Kidney tubule cell (primary cell): ENCODE measurements around the gene HECTD4.
"Not testable (repeated sequence)": the region's sequence is repeated elsewhere in the genome, so short reads cannot be mapped to it uniquely, and the experiment has no call there.

Experiments
- DNase-seq: peaks from one replicate; pipeline ENCODE4 v3.0.0-alpha.2; 2018; ENCODE audit warnings: low spot score

HECTD4 gene

DNA sequence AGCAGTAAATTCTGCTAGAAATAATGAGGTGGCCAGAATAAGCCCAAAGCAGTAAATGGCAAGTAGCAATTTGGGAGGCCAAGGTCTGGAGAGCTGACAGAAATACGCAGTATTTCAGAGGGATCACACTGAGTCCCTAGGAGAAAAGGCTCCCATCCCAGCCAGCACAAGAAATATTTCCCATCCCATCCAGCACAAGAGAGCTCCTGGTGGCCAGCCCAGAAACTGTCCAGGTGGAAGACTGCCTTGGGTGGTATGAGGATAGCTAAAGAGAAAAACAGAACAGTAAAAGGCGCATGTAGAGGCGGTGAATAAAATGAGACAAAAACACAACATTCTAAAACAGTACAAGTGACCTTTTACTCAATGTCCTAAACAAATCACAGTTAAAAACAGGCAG is 120.7 kb downstream of the HECTD4 start:
- no peak for DNase-seq

DNA sequence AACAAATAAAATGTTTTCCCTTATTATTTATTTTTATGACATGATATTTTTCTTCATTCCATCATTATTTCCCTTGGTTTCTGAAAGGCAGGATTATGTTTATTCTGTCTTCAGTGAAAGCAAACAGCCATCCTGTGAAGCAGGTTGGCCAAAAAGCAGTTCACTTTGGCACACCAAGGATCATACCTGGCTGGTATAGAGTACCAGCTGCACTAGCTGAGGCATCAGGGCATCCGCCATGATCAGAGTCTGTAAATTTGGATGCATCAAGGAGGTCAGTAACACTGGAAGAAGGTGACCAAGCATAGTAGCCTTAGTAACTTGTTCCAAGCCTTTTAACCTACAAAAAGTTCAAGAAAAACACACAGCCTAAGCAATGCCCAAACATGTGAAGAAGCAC is 123.3 kb downstream of the HECTD4 start:
- no peak for DNase-seq

DNA sequence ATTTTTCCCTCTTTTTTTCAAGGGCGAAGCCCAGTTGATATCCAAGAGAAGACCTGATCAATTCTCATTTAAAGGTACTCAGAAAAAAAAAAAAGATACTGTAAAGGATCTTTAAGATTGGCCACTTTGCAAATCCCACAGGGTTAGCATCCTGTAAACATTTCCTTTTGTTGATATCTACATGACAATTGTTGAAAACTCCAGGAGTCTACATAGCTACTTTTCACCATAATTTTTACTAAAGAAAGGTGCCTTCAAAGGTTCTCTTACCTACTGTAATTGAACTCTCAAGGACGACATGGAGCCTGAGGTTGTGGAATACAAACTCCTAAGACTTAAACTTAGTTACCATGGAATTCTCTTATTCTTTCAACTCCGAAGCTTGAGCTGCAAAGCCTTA is 125.5 kb downstream of the HECTD4 start:
- DNase-seq = no peak

DNA sequence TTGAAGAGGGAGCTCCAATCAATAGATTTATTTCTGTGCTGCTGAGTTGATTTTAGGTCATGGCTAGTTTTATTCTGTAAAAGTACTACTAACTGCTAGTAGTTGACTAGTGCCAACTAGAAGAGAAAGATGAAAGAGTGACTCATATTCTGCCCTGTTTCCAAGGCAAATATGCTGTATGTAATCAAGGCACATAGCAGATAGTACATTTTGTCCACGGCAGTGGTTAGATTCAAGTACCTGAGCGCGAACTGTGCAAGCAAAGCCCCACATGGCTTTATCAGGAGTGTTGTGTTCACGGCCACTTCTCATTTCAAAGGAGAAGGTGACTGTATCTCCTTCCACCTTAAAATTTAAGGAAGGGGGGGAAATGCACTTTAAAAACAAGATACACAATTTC is 130.0 kb downstream of the HECTD4 start:
- no peak for DNase-seq

DNA sequence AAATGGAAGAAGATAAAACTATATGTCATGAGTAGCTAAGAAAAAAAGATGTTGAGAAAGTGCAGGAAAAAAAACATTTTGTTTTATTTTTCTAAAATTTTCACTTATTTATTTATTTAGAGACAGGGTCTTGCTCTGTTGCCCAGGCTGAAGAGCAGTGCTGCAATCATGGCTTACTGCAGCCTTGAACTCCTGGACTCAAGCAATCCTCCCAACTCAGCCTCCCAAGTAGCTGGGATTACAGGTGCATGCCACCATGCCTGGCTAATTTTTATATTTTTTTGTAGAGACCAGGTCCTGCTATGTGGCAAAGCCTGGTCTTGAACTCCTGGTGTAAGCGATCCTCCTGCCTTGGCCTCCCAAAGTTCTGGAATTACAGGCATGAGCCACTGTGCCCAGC is 137.3 kb downstream of the HECTD4 start:
- not testable (repeated sequence) for DNase-seq

DNA sequence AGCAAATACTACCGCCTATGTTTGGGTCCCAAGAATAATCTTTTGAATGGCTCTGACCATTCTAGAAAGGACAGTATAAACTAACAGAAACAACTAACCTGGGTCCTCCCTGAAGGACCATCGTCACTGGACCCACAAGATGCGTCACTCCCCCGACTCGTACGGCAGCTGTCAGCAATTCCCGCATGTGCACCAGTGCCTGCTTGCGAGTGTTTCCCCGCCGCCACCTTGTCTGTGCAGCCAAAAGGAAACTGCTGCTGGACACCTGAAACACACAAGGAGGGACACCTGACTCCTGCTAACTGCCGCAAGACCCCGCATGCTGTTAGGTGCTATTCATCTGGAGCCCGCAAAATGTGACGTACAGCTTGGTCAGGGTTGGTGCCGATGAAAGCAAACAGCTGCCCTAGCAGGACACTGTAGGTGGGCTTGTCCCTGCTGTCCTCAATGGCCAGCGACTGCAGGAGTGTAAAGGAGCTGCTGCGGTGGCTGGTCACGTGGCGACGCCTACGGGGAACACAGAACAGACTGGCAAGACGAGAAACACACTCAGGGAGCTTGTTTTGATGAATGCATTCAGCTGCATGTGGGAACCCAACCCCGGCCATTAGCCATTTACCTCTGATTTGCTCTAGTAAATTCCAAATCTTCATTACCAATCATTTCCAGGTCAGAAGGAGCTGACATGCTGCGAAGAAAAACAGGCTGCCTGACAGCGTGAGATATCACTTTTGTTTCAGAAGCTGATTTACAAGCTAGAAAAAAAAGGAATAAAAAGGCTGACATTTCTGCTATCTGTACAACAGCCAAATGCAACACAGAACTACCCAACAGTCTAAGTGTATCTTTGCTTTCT is 138.7 kb downstream of the HECTD4 start:
- DNase-seq = no peak

DNA sequence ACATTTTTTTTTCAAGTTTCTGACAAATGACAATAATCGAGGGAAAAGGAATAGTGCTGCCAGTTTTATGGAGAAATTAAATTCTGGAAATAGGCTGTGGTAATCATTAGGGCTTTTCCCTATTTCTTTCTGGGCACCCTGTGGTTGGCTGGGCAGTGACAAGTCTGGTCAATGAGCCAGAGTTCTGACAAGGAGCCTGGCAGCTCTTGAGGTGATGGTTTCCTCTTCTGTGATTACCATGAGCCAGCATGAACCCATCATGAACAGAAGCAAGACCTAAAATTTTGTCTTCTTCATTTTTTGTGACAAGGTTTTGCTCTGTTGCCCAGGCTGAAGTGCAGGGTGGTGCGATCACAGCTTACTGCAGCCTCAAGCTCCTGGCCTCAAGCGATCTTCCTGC is 141.1 kb downstream of the HECTD4 start:
- DNase-seq = no peak

GRCh38 chr12:112239881-112240280 is 142.3 kb downstream of the HECTD4 start:
- DNase-seq = no peak

GRCh38 chr12:112239020-112239419 is 143.2 kb downstream of the HECTD4 start:
- DNase-seq = no peak

- DNase-seq = no peak
Observed at GRCh38 chr12:112238441-112238840, 143.8 kb downstream of the HECTD4 start.

DNA sequence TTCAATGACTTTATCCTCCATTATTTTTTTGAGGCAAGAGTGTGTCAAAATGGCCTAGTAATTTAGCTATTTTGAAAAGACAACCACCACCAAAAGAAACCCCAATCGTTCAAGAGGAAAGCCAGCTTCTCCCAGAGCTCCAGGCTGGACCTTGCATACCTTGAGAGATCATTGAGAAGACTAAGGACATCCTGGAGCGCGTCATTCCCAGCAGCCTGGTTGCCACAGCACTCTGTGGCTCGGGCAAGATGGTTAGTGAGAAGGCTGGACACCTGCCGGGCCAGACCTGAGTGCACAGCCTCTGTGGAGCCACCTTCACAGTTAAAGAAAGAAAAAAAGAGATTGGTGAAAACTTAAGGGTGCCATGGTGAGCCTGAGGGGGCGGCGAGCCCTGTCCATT is 145.4 kb downstream of the HECTD4 start:
- DNase-seq = no peak

- peak; percentile 6 for DNase-seq
Observed at GRCh38 chr12:112236386-112236785, 145.8 kb downstream of the HECTD4 start.

DNA sequence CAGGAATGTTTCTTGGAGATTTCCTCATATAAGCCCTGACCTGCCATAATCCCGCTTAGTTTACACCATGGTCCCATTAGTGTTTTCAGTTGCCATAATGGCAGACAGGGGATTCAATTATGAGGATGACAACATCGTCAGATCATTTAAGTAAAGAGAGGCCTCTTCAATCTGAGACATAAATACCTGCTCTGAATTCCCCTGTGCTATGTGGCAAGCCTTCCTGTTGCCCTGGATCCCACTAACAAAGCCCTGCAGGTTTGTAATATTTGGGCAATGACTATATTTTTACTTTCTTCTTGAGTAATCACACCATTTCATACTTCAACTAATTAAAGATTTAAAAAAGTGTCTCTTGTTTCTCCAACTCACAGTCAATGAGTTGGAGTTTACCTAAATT is 147.9 kb downstream of the HECTD4 start:
- DNase-seq = no peak

GRCh38 chr12:112233242-112233641 is 149.0 kb downstream of the HECTD4 start:
- no peak for DNase-seq

DNA sequence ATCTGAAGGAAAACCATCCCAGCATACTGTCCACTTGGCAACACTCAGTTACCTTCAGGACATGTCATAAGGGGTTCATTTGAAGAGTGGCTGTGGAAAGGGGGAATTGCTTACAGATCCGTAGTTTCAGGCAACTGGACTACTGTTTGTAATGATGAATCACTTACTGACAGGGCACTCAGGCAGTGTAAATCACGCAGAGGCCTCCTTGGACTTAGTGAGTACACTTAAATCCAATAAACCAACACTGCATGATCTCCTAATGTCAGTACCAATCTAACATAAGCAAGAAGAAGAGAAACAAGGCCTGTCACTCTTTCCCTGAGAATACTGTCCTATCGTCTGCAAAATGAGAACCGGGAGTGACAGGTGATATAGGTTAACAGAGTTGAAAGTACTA is 152.1 kb downstream of the HECTD4 start:
- no peak for DNase-seq

DNA sequence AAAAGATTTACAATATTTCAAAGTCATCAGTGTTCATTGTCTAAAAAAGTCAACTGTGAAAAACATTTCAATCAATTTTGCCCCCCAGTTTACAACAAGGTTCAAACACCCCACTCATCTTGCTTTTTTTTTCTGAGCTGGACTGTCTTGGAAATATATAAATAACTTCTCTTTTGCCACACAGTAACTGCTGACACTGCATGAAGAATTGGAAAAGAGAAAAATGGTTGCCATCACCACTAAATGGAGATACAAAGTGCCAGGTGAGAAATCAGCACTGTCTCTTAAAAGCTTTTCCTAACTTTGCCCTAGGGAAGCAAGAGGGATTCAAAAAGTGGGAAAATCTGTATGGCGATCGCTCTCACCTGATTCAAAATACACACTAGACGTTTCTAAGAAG is 155.5 kb downstream of the HECTD4 start:
- no peak for DNase-seq

DNA sequence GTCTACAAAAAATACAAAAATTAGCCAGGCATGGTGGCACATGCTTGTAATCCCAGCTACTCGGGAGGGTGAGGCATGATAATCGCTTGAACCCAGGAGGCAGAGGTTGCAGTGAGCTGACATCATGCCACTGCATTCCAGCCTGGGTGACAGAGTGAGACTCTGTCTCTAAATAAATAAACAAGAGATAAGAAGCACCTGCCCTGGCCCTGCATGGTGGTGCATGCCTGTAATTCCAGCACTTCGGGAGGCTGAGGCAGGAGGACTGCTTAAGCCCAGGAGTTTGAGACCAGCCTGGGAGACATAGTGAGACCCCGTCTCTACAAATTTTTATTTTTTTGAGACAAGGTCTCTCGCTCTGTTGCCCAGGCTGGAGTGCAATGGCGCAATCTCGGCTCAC is 161.6 kb downstream of the HECTD4 start:
- not testable (repeated sequence) for DNase-seq

DNA sequence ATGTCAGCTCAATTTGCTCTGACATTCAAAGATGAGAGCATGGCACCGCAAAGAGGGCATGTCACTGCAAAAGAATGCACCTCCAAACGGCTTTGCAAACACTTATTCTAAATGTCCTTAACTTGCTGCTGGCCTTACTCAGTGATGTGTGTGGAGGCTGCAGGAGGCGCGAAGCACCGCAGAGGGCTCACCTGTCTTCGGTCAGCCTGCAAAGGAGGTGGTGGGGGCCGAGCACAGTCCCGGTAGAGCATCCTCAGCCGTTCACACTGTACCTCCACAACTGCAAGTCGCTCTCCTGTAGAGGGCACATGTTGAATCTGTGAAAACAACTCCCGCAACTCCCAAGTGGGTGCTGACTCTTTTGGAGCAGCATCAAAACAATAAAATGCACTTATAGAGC is 163.0 kb downstream of the HECTD4 start:
- DNase-seq = no peak

DNA sequence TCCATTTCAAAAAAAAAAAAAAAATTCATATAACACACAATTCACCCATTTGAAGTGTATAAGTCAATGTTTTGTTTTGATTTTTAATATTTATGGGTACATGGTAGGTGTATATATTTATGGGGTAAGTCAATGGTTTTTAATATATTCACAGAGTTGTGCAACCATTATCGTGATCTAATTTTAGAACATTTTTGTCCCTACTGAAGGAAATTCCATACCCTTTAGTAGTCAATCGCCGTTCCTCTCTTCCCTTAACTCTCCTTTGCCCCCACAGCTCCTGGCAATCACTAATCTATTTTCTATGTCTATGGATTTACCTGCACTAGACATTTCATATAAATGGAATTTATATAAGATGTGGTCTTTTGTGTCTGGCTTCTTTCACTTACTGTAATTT is 164.1 kb downstream of the HECTD4 start:
- DNase-seq = no peak

DNA sequence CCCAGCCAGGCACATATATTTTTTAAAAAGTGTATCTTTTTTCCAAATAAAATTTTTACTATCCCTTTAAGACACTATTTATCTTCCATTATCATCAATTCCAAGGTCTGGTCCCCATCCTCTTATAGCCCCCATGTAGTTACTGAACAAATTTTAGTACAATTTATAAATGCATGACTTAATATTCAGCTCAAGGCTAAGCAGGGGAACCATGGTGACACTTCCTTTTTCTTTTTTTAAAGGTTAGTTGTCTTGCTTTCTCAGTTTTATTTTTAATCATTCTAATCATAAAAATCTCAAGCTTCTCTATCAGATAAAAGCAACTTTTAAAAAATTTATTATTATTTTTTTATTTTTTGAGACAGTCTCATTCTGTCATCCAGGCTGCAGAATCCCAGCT is 164.6 kb downstream of the HECTD4 start:
- no peak for DNase-seq

- DNase-seq = no peak
Observed at GRCh38 chr12:112216223-112216622, 166.0 kb downstream of the HECTD4 start.

DNA sequence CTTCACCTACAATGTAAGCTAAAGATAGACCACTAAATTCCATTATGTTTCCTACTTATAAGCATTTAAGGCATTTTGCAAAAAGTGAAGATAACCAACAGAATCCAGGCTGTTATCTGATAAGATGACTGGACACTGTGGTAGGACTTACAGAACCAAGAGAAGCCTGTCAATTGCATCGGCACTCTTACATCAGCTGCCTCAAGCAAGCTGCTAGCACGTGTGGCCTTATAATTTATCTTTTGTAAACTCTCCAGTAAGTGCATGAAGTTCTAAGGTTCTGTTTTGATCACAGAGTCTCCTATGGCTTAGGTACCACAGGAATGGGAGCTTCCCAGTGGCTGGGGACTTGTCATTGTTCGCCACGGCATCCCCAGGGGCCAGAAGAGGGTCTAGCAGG is 168.2 kb downstream of the HECTD4 start:
- no peak for DNase-seq

- no peak for DNase-seq
Observed at GRCh38 chr12:112208301-112208910, 173.8 kb downstream of the HECTD4 start.

- no peak for DNase-seq
Observed at GRCh38 chr12:112207397-112207924, 174.8 kb downstream of the HECTD4 start.
